Measurements from ENCODE around the gene MCC.

GRCh38 chr5:113505181-113505580 is 16.9 kb upstream of the MCC start:
- TF ChIP-seq CTCF (IDR thresholded peaks at IDR 0.05) (no peak), POLR2AphosphoS5 (IDR thresholded peaks at IDR 0.05; ENCODE audit: insufficient read depth in 1 of 2, low read depth in 1 of 2) (no peak), POLR2A (IDR thresholded peaks at IDR 0.05) (no peak)
